ENCODE data around the gene CIBAR2. TPM values are rescaled to one million over a fixed set of nuclear protein-coding genes. Genes with fewer than 3 reads are reported as not detected.
"Not testable (repeated sequence)": the region's sequence is repeated elsewhere in the genome, so short reads cannot be mapped to it uniquely, and the experiment has no call there.

Gene CIBAR2
- total RNA-seq, 1 experiment from 2014 or later, result not detected

DNA sequence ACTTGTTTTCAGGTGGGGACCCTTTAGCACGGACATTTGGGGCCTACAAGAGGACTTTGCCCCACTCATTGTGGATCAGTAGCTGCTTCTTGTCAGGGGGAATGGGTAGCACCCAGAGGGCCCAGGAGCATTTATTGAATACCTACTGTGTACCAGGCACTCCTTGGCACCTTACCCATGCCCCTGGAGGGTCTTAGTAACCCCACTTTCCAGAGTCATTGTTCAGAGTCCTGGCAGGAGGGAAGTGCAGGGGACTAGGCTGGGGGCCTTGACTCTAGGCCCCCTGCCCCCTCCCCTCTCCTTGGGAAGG is 21.0 kb upstream of the CIBAR2 start:
- in situ Hi-C loops (cut with HindIII; ENCODE audit: low pct_unique_long_range_greater_than_20kb, low sequenced_read_pairs), result no loop called here
- no peak for DNase-seq (ENCODE audit: low read depth)

DNA sequence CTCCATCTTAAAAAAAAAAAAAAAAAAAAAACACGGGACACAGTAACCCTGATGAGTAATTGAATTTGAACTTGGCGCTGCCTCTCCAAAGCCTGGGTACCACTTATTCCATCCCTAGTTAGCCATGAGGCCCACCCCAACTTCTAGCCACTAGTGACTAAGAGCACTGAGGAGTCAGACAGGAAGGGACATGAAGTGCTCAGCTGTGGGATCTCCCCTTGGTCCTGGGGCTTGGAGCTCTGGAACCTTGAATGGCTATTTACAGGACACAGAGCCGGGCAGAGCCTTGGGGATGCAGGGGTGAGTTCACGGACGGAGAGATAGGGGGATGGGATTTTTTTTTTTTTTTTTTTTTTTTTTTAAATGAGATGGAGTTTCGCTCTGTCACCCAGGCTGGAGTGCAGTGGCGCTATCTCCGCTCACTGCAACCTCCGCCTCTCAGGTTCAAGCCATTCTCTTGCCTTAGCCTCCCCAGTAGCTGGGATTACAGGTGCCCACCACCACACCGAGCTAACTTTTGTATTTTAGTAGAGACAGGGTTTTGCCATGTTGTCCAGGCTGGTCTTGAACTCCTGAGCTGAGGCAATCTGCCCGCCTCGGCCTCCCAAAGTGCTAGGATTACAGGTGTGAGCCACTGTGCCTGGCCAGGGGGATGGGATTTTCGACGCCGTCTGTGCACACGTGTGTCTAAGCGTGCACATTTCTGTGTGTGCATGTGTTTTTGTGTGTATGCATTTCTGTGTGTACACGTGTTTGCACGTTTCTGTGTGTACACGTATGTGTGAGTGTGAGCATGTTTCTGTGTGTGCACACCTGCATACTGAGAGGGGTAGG is 20.4 kb upstream of the CIBAR2 start:
- in situ Hi-C loops (cut with HindIII; ENCODE audit: low pct_unique_long_range_greater_than_20kb, low sequenced_read_pairs), result no loop called here
- DNase-seq (ENCODE audit: low read depth), result no peak

DNA sequence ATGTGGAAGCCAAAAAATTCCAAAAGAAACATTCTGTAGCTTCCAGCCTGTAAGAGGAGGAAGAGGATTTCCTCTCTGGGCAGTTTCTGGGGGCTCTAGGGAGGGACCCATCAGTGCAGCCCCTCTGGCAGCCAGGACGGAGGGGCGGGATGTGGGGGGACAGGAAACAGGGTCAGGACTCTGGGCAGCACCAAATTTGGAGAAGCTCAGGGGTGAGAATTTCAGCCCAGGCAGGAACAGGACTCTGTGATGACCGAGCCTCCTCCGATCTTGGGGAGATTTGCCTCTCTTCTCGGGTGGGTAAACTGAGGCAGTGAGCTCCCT is 18.4 kb upstream of the CIBAR2 start:
- no peak for DNase-seq (ENCODE audit: low read depth)
- in situ Hi-C loops (cut with HindIII; ENCODE audit: low pct_unique_long_range_greater_than_20kb, low sequenced_read_pairs), result no loop called here

DNA sequence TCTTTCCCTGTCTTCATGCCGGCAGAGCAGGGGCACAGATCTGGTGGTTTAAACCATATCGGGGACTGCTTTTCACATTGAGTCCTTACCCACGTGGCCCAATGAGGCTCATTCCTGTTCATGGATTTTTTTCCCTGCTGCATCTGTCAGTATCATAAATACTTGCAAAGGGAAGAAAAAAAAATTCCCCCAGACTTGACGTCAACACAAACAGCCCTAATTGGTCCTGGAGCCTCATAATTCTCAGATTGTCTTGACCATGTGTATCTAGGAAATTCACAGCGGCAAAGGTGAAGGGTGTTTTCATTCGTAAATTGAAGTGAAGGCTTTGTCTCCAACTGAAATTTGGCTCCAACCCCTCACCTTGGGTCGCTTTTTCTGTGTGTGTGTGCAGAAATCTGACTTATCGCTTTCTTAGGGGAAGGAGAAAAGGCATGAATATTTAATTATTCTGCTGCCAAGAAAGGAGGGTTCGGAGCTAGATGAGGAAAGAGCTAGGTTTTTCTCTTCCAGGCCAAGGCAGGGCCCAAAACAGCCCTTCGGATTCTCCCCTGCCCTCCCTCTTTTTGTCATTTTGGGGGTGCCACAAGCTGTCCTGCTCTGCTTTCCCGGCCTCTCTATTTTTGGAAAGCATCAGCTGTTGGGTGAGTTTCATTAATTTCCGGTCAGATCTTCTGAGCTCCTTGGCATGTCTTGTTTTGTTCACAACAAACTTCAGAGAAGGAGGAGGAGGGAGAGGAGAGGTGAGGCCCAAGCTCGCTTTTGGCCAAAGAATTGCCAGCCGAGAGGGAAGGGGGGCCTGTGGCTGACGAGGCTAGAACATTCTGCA is 17.8 kb upstream of the CIBAR2 start:
- DNase-seq (ENCODE audit: low read depth), result no peak
- in situ Hi-C loops (cut with HindIII; ENCODE audit: low pct_unique_long_range_greater_than_20kb, low sequenced_read_pairs), result no loop called here

DNA sequence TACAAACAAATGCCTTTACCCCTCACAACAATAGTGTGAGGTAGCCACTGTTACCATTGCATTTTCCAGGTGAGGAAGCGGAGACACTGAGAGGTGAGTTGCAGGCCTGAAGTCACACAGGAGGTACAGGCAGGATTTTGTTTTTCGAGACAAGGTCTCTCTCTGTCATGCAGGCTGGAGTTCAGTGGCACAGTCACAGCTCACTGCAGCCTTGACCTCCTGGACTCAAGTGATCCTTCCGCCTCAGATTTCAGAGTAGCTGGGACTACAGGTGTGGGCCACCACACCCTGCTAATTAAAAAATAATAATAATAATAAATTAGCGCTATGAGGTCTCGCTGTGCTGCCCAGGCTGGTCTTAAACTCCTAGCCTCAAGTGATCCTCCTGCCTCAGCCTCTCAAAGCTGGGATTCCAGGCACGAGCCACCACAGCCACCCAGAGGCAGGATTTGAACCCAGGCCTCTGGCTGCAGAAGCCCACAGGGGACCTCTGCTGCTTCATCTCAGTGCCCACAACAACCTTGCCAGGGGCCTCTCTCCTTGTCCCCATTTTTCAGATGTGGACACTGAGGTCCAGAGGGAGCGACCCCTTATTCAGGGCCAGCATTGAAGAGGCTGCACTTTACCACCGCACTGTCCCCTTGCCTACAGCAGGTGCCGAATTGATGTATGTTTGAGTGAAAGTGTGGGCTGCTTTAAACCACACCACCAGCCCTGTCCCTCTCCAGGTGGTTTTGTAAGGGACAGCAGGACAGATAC is 16.0 kb upstream of the CIBAR2 start:
- DNase-seq (ENCODE audit: low read depth), result no peak
- in situ Hi-C loops (cut with HindIII; ENCODE audit: low pct_unique_long_range_greater_than_20kb, low sequenced_read_pairs), result no loop called here

DNA sequence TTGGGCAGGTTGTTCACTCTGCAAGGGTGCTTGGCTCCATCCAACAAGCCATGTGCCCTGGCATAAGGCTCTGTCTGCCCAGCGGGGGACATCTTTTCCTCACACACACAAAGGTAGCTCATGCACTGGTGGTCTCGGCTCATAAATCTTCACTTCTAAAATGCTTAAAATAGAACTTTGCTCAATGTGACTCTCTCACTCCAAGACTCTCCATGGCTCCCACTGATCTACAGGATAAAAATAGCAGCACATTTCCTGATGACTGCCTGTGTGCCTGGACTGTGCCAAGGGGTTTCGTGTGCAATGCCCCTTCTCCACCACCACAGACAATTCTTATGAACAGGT is 15.1 kb upstream of the CIBAR2 start:
- in situ Hi-C loops (cut with HindIII; ENCODE audit: low pct_unique_long_range_greater_than_20kb, low sequenced_read_pairs), result no loop called here
- DNase-seq (ENCODE audit: low read depth), result no peak

DNA sequence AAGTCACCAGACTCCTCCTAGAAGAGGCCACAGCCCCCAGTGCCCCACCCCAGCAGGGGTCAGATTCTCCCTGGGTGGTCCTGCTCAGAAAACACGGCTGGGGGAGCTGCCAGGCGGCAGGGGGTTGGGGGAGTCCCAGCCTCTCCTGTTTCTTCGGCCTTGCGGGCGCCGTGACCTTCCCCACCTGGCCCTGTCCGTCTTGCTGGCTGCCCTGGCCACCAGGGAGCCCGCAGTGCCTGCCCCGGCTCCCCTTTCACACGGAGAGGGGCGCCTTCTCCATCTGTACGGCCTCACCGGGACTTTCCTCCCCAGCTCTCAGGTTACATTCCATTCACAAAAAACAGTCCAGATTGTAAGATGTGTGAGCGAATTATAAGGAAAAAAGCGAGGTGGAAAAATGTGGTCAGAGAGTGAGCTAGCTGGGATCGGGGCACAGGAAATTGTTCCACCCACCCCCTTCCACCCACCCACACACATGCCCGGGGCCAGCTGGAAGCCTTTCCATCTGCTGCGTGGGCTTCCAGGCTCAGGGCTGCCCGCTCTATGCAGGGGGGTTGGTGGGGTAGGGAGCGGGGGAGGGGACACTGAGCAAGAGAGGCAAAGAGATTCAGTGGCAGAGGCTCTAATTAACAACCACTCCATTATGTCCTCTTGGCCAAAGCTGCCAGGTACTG is 14.6 kb upstream of the CIBAR2 start:
- DNase-seq (ENCODE audit: low read depth), result no peak
- in situ Hi-C loops (cut with HindIII; ENCODE audit: low pct_unique_long_range_greater_than_20kb, low sequenced_read_pairs), result no loop called here

DNA sequence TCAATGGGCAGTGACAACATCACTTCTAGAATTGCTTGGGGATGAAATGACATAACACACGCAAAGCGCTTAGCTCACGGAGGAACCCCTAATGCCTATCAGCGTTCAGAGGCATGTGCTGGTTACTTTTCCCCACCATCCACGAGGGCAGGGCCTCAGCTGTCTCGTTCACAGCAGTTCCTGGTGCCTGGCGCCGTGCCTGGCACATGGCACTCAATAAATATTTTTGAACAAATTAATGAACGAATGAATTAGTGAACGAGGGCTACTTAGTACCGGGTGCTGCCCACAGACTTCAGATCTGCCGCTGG is 14.1 kb upstream of the CIBAR2 start:
- DNase-seq (ENCODE audit: low read depth), result no peak
- in situ Hi-C loops (cut with HindIII; ENCODE audit: low pct_unique_long_range_greater_than_20kb, low sequenced_read_pairs), result no loop called here

DNA sequence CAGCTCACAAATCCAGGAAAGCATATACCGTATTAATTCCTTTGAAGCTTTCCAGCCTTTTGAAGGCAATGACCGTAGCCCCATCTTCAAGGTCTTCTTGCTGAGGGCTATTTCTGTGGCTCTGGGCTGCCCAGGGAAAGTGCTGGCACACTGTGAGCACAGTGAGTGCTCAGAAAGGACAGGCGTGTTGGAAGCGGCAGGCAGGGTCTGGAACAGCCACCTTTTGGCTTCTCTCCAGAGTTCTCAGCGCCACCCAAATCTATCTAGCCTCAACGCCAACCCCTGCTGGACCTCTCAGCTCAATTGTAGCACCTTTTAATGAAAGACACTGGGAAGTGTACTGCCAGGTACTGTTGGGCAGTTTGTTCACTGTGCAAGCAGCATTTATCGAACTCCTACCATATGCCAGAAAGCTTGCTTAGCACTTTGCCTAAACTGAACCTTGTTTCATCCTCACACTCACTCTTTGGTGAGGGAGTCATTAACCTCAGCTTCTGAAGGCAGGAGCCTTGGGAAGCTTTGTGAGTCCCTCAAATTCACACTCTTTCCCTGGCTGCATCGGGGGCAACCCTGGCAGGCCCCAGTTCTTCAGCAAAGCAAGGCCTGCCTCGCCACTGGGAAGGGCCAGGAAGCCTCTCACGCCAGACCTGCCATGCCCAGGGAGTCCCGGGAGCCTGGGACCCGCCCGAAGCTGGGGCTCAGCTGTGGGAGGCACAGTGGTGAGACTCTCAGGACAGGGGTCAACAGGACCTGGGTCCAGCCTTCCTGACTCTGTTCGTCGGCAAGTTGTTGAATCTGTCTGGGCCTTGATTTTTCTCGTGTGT is 13.5 kb upstream of the CIBAR2 start:
- in situ Hi-C loops (cut with HindIII; ENCODE audit: low pct_unique_long_range_greater_than_20kb, low sequenced_read_pairs), result no loop called here

DNA sequence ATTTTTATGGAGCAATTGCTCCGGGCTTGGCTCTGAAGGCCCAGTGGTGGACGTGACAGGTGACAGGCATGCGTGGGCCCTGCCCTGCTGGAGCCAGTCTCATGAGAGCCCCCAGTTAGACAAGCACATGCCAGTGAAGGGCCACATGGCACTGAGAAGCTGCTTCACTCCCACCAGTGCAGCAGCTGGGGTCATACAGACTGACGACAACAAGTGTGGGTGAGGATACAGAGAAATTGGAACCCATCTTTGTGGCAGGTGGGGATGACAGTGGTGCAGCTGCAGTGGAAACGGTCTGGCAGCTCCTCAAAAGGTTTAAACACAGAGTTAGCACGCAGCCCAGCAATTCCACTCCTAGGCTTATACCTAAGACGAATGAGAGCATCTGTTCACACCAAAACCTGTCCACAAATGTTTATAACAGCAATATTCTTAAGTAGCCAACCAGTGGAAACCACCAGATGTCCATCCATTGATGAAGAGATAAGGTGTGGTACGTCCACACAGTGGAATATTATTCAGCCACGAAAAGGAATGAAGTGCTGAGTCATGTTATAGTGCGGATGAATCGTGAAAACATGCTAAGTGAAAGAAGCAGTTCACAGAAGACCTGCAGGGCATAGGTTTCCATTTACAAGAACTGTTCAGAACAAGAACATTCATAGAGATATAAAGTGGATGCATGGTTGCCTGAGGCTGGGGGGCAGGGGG is 12.5 kb upstream of the CIBAR2 start:
- in situ Hi-C loops (cut with HindIII; ENCODE audit: low pct_unique_long_range_greater_than_20kb, low sequenced_read_pairs), result no loop called here
- DNase-seq (ENCODE audit: low read depth), result no peak

More for the DNA sequence above, 13.5 kb upstream of the CIBAR2 start:
- DNase-seq (ENCODE audit: low read depth), result no peak

DNA sequence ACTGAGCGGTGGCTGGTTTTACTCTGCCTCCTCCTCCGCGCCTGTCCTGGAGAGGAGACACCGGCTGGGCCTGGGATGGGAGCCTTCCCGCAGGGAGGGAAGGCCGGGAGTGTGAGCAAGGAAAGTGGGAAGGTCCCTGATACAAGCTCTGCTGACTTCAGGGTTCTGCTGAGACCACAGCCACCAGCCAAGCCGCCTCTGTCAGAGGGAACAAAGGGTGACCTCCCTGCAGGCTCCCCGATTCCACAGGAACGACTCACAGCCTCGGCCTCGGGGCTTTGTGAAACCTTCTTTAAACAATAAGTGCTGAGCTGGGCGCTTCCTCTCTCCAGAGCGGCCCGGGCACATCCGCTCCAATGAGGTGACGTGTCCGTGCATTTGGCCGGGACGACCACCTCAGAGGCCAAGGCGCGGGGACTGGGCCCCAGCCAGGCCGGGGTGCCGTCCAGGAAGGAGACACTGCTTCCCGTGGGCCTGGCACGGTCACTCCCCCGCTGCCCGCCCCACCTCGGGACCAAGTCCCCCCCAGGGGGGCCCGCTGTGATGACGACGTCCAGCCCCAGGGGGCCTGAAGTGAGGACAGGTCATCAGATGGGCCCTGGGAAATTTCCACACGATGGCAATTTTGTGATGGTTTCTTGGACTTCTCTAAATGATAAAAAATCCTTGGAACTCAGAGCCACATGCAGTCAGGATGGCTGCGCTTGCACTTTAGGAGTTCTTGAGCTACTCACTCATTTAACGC is 11.8 kb upstream of the CIBAR2 start:
- in situ Hi-C loops (cut with HindIII; ENCODE audit: low pct_unique_long_range_greater_than_20kb, low sequenced_read_pairs), result no loop called here
- no peak for DNase-seq (ENCODE audit: low read depth)

DNA sequence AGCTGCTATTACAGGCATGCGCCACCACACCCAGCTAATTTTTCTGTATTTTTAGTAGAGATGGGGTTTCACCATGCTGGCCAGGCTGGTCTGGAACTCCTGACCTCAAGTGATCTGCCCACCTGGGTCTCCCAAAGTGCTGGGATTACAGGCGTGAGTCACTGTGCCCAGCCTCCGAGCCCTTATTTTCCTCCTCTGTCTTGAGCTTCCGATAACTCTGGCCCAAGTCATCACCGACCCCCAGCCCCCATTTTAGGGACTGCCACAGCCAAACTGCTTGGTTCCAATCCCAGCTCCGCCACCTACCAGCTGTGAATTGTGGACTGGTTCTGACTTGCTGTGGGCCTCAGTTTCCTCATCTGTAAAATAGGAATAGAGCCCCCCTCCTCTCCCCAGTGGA is 11.2 kb upstream of the CIBAR2 start:
- in situ Hi-C loops (cut with HindIII; ENCODE audit: low pct_unique_long_range_greater_than_20kb, low sequenced_read_pairs); DNase-seq (ENCODE audit: low read depth): not testable (repeated sequence)

DNA sequence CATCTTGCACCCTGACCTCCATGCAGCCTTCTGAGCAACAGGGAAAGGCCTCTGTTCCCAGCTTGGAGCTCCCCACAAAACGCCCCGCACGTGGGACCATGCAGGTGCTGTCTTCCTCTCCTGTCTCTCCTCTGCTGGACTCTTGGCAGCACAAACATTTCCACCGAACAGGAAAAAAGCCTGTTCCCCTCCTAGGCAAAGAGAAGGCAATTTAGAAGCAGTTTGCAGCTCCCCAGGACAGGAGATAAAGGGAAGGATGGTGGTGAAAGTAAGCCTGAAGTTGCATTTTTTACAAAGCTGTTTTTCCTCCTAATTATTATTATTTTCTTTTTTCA is 7.7 kb upstream of the CIBAR2 start:
- in situ Hi-C loops (cut with HindIII; ENCODE audit: low pct_unique_long_range_greater_than_20kb, low sequenced_read_pairs), result no loop called here

DNA sequence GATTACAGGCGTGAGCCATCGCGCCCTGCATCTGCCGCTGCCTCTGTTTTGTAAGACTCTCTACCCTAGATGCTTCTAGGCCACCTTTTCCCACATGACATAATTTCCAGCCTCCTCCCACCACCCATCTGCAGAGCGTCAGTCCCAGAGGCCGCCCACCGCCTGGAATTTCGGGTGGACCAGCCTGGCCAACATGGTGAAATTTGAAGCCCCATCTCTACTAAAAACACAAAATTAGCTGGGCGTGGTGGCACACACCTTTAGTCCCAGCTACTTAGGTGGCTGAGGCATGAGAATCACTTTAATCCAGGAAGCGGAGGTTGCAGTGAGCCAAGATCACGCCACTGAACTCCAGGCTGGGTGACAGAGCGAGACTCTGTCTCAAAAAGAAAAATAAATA is 5.1 kb upstream of the CIBAR2 start:
- no peak for DNase-seq (ENCODE audit: low read depth)
- in situ Hi-C loops (cut with HindIII; ENCODE audit: low pct_unique_long_range_greater_than_20kb, low sequenced_read_pairs), result no loop called here

More for the DNA sequence above, 7.7 kb upstream of the CIBAR2 start:
- DNase-seq (ENCODE audit: low read depth), result no peak

DNA sequence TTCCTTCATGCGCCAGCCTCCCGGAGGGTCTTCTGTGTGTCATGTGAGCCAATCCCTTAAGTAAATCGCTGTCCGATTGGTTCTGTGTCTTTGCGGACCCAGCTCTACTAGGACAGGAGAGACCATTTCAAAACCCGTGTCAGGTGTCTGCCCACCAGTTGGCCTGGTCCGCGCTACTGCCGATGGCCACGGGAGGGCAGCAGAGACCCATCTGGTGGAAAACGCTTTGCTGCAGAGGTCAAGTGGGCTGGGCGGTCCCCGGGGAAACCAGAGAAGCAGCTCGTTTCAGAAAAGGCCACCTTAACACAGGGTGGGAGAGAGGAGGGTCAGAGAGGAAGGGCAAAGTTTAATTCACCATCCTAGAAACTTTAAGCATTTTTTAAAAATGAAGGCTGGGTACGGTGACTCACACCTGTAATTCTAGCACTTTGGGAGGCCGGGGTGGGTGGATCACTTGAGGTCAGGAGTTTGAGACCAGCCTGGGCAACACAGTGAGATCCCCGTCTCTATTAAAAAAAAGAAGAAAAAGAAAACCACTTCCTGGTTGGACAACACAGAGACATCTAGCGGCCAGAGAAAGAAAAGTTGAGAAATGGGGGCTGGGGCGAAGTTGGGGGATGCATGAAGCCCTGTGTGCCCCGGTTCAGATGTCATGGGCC is 2.8 kb upstream of the CIBAR2 start:
- in situ Hi-C loops (cut with HindIII; ENCODE audit: low pct_unique_long_range_greater_than_20kb, low sequenced_read_pairs), result no loop called here
- peak; percentile 82 for DNase-seq (ENCODE audit: low read depth)

DNA sequence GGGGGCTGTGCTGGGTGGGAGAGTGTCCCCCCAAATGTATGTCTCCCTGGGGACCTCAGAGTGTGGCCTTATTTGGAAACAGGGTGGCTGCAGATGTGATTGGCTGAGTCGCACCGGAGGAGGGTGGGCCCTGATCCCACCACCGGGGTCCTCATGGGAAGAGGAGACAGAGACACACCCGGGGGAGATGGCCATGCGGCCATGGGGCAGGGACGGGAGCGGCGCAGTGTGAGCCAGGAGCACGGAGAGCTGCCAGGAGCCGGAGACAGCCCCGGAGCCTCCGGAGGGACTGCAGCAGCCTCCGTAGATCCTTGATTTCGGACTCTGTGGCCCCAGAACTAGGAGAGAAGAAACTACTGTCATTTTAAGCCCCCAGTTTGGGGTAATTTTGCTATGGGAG is 1.6 kb upstream of the CIBAR2 start:
- no peak for DNase-seq (ENCODE audit: low read depth)
- in situ Hi-C loops (cut with HindIII; ENCODE audit: low pct_unique_long_range_greater_than_20kb, low sequenced_read_pairs), result no loop called here

Data from Caki2 (cell line).